Measurements from ENCODE around the gene CERS1. TPM values are rescaled to one million over a fixed set of nuclear protein-coding genes. Genes with fewer than 3 reads are reported as not detected.

The CERS1 gene
- total and polyA plus RNA-seq, 10 of the 15 experiments (the other 5 are each of a cell fraction or from before 2014, with no cell fraction given): 0.19 TPM; not detected in 9

- TF ChIP-seq USF1 (IDR thresholded peaks at IDR 0.05; ENCODE audit: borderline replicate concordance, extremely low read length, insufficient read depth, low read depth, low read length) (no peak), RB1 (IDR thresholded peaks at IDR 0.05; ENCODE audit: borderline replicate concordance) (0 out of 2 replicates have a peak, but pooled peaks have one; percentile 7), SIN3A (IDR thresholded peaks at IDR 0.05; ENCODE audit: low read depth, low read length) (no peak)
These were observed 23.9 kb upstream of the CERS1 start (continued) for GRCh38 chr19:18919900-18920214.

GRCh38 chr19:18919086-18919899, 23.3 kb upstream of the CERS1 start, which contains the start of the genes COPE and DDX49:
Gene COPE, minus strand, starts transcription at chr19:18919387. Its CDS starts 39 bp downstream, at chr19:18919348.
Gene DDX49, plus strand, starts transcription at chr19:18919715. Its CDS starts 27 bp downstream, at chr19:18919742.
- H3K27me3 ChIP-seq (replicated peaks in 1 of 2; ENCODE audit: control insufficient read depth in 2 of 2, insufficient read depth in 2 of 2, low read length in 1 of 2): no peaks in the 10 kb centered on the region
- peak within 1 kb of the TSS; percentile 89 for H2AFZ ChIP-seq (ENCODE audit: control insufficient read depth, low read depth, low read length)
- peaks cover 11 to 12% of the 10 kb centered on the region in 2 experiments for H3K36me3 ChIP-seq (ENCODE audit: control insufficient read depth in 2 of 2, insufficient read depth in 2 of 2, low read length in 1 of 2)
- intact Hi-C loops (cut with micrococcal nuclease; ENCODE audit: unreplicated experiment) (loop anchor here (2.0 kb wide), 1 partner anchor 282 kb away; the partner anchor contains the start of gene KLHL26), in situ Hi-C loops (cut with MboI) (no loop called here)
- H3K4me3 ChIP-seq: peak within 1 kb of the TSS; percentile 99
- POLR2A ChIA-PET: interaction anchor here (0.6 to 1.4 kb wide), 10 partner anchors 11 to 361 kb away, joined by 3 to 5 read pairs (median 4); partner anchors contain the start of genes SLC25A42, UBA52 and UPF1
- peak; percentile 100 for FAIRE-seq
- peak within 1 kb of the TSS; percentile 99 for H3K4me2 ChIP-seq (ENCODE audit: control insufficient read depth, insufficient read depth)
- H3K79me2 ChIP-seq (ENCODE audit: control insufficient read depth, insufficient read depth, low read length): peaks cover 49% of the 10 kb centered on the region
- CTCF ChIA-PET: interaction anchor here (0.7 to 1.7 kb wide), 13 partner anchors 22 to 561 kb away, joined by 3 to 10 read pairs (median 3); no protein-coding TSS in a partner anchor
- WGBS (ENCODE audit: insufficient coverage, insufficient replicate concordance, low lambda C conversion rate, missing lambda C conversion rate): under 1% methylated on average over 72 of the region's 72 CpGs
- H3K9me3 ChIP-seq (replicated peaks; ENCODE audit: control insufficient read depth, insufficient read depth, low read length): no peaks in the 10 kb centered on the region
- peak within 1 kb of the TSS; percentile 99 for H3K9ac ChIP-seq (ENCODE audit: control insufficient read depth, insufficient read depth, low read length)
- BruUV-seq (replicated peaks): no TSS peak
- peak within 1 kb of the TSS; percentile 95 for H3K27ac ChIP-seq (ENCODE audit: control insufficient read depth, insufficient read depth)
- ATAC-seq: peak; percentile 97
- 0 out of 2 replicates have a peak, but pooled peaks cover 3% of the 10 kb centered on the region for H4K20me1 ChIP-seq (ENCODE audit: control insufficient read depth, insufficient read depth)
- peak; percentile 100 for DNase-seq (ENCODE audit: low read depth, low spot score)
- H3K4me1 ChIP-seq (ENCODE audit: control insufficient read depth, insufficient read depth, low read length): peaks cover 8% of the 10 kb centered on the region
- RAD21 ChIA-PET (ENCODE audit: unreplicated experiment): interaction anchor here (0.8 to 1.7 kb wide), 7 partner anchors 21 to 375 kb away, joined by 3 to 10 read pairs (median 3); partner anchors contain the start of gene FKBP8
- SMC1A ChIA-PET (ENCODE audit: uncharacterized antibody, unreplicated experiment): interaction anchor here (0.9 to 2.0 kb wide), 8 partner anchors 23 to 270 kb away, joined by 3 to 8 read pairs (median 4); no protein-coding TSS in a partner anchor
- no peak for TF ChIP-seq ZBTB33 (IDR thresholded peaks at IDR 0.05)
- no peak for TF ChIP-seq HDGF (IDR thresholded peaks at IDR 0.05)
- peak; percentile 95 for TF ChIP-seq PBX3 (IDR thresholded peaks at IDR 0.05; ENCODE audit: insufficient replicate concordance, low read depth, low read length)
- no peak for TF ChIP-seq REST (IDR thresholded peaks at IDR 0.05; ENCODE audit: low read depth, low read length)
- peak; percentile 12 for TF ChIP-seq RELA (IDR thresholded peaks at IDR 0.05; ENCODE audit: borderline replicate concordance, partially characterized antibody)
- no peak; the same call in 1 of the 2 replicates for TF ChIP-seq NRF1 (conservative IDR thresholded peaks at IDR 0.05; ENCODE audit: low read depth, low read length)
- no peak for TF ChIP-seq MEF2B (IDR thresholded peaks at IDR 0.05; ENCODE audit: partially characterized antibody, poor library complexity, severe bottlenecking)
- TF ChIP-seq TAF1 (IDR thresholded peaks at IDR 0.05; ENCODE audit: borderline replicate concordance, low read depth, low read length): peak; percentile 91
- no peak for TF ChIP-seq TCF7 (IDR thresholded peaks at IDR 0.05; ENCODE audit: borderline replicate concordance)
